NCI-H1417 treated with DMSO at 0.1 percent for 48 hours (cell line): ENCODE data around the gene INHA.

Experiments
- DNase-seq: peaks from one replicate; lab custom pipeline; 2025; lab: John Stamatoyannopoulos, UW

The INHA gene

GRCh38 chr2:219559156-219559915 is 12.8 kb upstream of the INHA start:
- DNase-seq, result no peak

- no peak for DNase-seq
These were observed 11.8 kb upstream of the INHA start for GRCh38 chr2:219560037-219560892.

GRCh38 chr2:219560893-219561178 is 11.3 kb upstream of the INHA start:
- DNase-seq, result no peak

GRCh38 chr2:219561179-219562048 is 10.7 kb upstream of the INHA start:
- no peak for DNase-seq

GRCh38 chr2:219562049-219563020 is 9.8 kb upstream of the INHA start:
- no peak for DNase-seq

GRCh38 chr2:219563271-219563928 is 8.7 kb upstream of the INHA start:
- no peak for DNase-seq

- no peak for DNase-seq
These were observed 6.7 kb upstream of the INHA start for GRCh38 chr2:219565130-219566080.

GRCh38 chr2:219566640-219567039 is 5.5 kb upstream of the INHA start:
- no peak for DNase-seq

- no peak for DNase-seq
These were observed 5.0 kb upstream of the INHA start for GRCh38 chr2:219567131-219567530.

- no peak for DNase-seq
These were observed 4.2 kb upstream of the INHA start for GRCh38 chr2:219567791-219568361.

- DNase-seq, result no peak
These were observed 3.1 kb upstream of the INHA start for GRCh38 chr2:219569041-219569440.

GRCh38 chr2:219569635-219570034 is 2.5 kb upstream of the INHA start:
- no peak for DNase-seq

GRCh38 chr2:219570194-219570923 is 1.8 kb upstream of the INHA start:
- DNase-seq, result no peak

- no peak for DNase-seq
These were observed 1.2 kb upstream of the INHA start for GRCh38 chr2:219570924-219571310.

GRCh38 chr2:219571311-219572236 is 536 bp upstream of the INHA start, which contains the start of gene OBSL1:
Gene OBSL1 (minus strand): TSS chr2:219571539. CDS start chr2:219571232, 307 bp downstream.
- DNase-seq, result peak; percentile 9

- no peak for DNase-seq
These were observed 1.1 kb downstream of the INHA start for GRCh38 chr2:219573166-219573565.
